ENCODE data around the gene RHOG.

RHOG gene

GRCh38 chr11:3853899-3854659 lies 13.3 kb upstream of the RHOG start:
- DNase-seq (ENCODE audit: insufficient read length, low spot score) = no peak
- FAIRE-seq = peak; percentile 93
- peak; percentile 66 for TF ChIP-seq POU2F2 (IDR thresholded peaks at IDR 0.05; ENCODE audit: low read depth, low read length)
- peak; percentile 92 for TF ChIP-seq SPI1 (IDR thresholded peaks at IDR 0.05; ENCODE audit: low read depth, low read length)
- no peak for TF ChIP-seq PAX5 (IDR thresholded peaks at IDR 0.05; ENCODE audit: insufficient read depth, low read length, severe bottlenecking)
- peak; percentile 73 for TF ChIP-seq TAF1 (IDR thresholded peaks at IDR 0.05; ENCODE audit: low read depth, low read length)
- TF ChIP-seq POLR2A (IDR thresholded peaks at IDR 0.05; ENCODE audit: low read depth, low read length) = peak; percentile 78
- peak; percentile 79 for TF ChIP-seq POLR2AphosphoS5 (IDR thresholded peaks at IDR 0.05; ENCODE audit: low read depth, low read length)

DNA sequence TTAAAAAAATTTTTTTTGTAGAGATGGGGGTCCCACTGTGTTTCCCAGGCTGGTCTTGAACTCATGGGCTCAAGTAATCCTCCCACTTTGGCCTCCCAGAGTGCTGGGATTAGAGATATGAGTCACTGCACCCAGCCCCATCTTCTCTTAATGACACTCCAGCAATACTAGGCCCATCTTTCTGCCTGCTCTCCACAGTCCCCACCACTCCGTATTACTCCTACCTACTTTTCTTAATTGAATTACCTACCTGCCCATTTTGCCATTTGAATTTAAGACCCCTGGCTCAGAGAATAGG lies 12.7 kb upstream of the RHOG start:
- DNase-seq (ENCODE audit: insufficient read length, low spot score) (no peak), FAIRE-seq (peak; percentile 50)
- no peak for TF ChIP-seq POLR2A (IDR thresholded peaks at IDR 0.05; ENCODE audit: low read depth, low read length)
- TF ChIP-seq POU2F2 (IDR thresholded peaks at IDR 0.05; ENCODE audit: low read depth, low read length) = no peak
- no peak for TF ChIP-seq POLR2AphosphoS5 (IDR thresholded peaks at IDR 0.05; ENCODE audit: low read depth, low read length)
- no peak for TF ChIP-seq SPI1 (IDR thresholded peaks at IDR 0.05; ENCODE audit: low read depth, low read length)
- TF ChIP-seq TAF1 (IDR thresholded peaks at IDR 0.05; ENCODE audit: low read depth, low read length) = no peak
- TF ChIP-seq PAX5 (IDR thresholded peaks at IDR 0.05; ENCODE audit: insufficient read depth, low read length, severe bottlenecking) = no peak

- TF ChIP-seq POLR2AphosphoS5 (IDR thresholded peaks at IDR 0.05; ENCODE audit: low read depth, low read length) (no peak), SPI1 (IDR thresholded peaks at IDR 0.05; ENCODE audit: low read depth, low read length) (no peak), POLR2A (IDR thresholded peaks at IDR 0.05; ENCODE audit: low read depth, low read length) (no peak), PAX5 (IDR thresholded peaks at IDR 0.05; ENCODE audit: insufficient read depth, low read length, severe bottlenecking) (no peak), POU2F2 (IDR thresholded peaks at IDR 0.05; ENCODE audit: low read depth, low read length) (no peak), TAF1 (IDR thresholded peaks at IDR 0.05; ENCODE audit: low read depth, low read length) (no peak)
- FAIRE-seq (peak; percentile 64), DNase-seq (ENCODE audit: insufficient read length, low spot score) (no peak)
Measured at GRCh38 chr11:3849297-3849874, 8.6 kb upstream of the RHOG start.

- DNase-seq (ENCODE audit: insufficient read length, low spot score) (no peak), FAIRE-seq (no peak)
- TF ChIP-seq POLR2AphosphoS5 (IDR thresholded peaks at IDR 0.05; ENCODE audit: low read depth, low read length) (no peak), POU2F2 (IDR thresholded peaks at IDR 0.05; ENCODE audit: low read depth, low read length) (no peak), SPI1 (IDR thresholded peaks at IDR 0.05; ENCODE audit: low read depth, low read length) (no peak), PAX5 (IDR thresholded peaks at IDR 0.05; ENCODE audit: insufficient read depth, low read length, severe bottlenecking) (no peak), TAF1 (IDR thresholded peaks at IDR 0.05; ENCODE audit: low read depth, low read length) (no peak), POLR2A (IDR thresholded peaks at IDR 0.05; ENCODE audit: low read depth, low read length) (no peak)
Measured at GRCh38 chr11:3845670-3846069, 4.9 kb upstream of the RHOG start.

DNA sequence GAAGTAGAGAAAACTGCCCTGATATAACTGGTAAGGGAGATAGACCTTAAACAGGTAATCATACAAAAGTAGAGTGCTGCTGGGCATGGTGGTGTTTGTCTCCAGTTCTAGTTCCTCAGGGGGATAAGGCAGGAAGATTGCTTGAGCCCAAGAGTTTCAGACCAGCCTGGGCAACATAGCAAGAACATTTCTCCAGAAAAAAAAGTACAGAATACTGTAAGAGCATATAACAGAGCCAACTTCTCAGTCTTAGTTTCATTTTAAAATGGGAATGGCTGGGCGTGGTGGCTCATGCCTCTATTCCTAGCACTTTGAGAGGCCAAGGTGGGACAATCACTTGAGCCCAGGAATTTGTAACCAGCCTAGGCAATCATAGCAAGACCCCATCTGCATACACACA lies 4.5 kb upstream of the RHOG start:
- DNase-seq (ENCODE audit: insufficient read length, low spot score) (no peak), FAIRE-seq (no peak)

GRCh38 chr11:3843326-3843725 lies 2.6 kb upstream of the RHOG start:
- DNase-seq (ENCODE audit: insufficient read length, low spot score) = no peak
- no peak for FAIRE-seq
- TF ChIP-seq POLR2AphosphoS5 (IDR thresholded peaks at IDR 0.05; ENCODE audit: low read depth, low read length) = no peak
- TF ChIP-seq TAF1 (IDR thresholded peaks at IDR 0.05; ENCODE audit: low read depth, low read length) = no peak
- no peak for TF ChIP-seq POLR2A (IDR thresholded peaks at IDR 0.05; ENCODE audit: low read depth, low read length)
- TF ChIP-seq POU2F2 (IDR thresholded peaks at IDR 0.05; ENCODE audit: low read depth, low read length) = no peak

More for the DNA sequence above, 4.5 kb upstream of the RHOG start:
- TF ChIP-seq POLR2AphosphoS5 (IDR thresholded peaks at IDR 0.05; ENCODE audit: low read depth, low read length) (no peak), TAF1 (IDR thresholded peaks at IDR 0.05; ENCODE audit: low read depth, low read length) (no peak), POLR2A (IDR thresholded peaks at IDR 0.05; ENCODE audit: low read depth, low read length) (no peak), SPI1 (IDR thresholded peaks at IDR 0.05; ENCODE audit: low read depth, low read length) (no peak), POU2F2 (IDR thresholded peaks at IDR 0.05; ENCODE audit: low read depth, low read length) (no peak), PAX5 (IDR thresholded peaks at IDR 0.05; ENCODE audit: insufficient read depth, low read length, severe bottlenecking) (no peak)

- FAIRE-seq (peak; percentile 52), DNase-seq (ENCODE audit: insufficient read length, low spot score) (peak; percentile 66)
- TF ChIP-seq SPI1 (IDR thresholded peaks at IDR 0.05; ENCODE audit: low read depth, low read length) = no peak
- TF ChIP-seq POLR2A (IDR thresholded peaks at IDR 0.05; ENCODE audit: low read depth, low read length) = no peak
- TF ChIP-seq POU2F2 (IDR thresholded peaks at IDR 0.05; ENCODE audit: low read depth, low read length) = no peak
- TF ChIP-seq PAX5 (IDR thresholded peaks at IDR 0.05; ENCODE audit: insufficient read depth, low read length, severe bottlenecking) = no peak
- no peak for TF ChIP-seq POLR2AphosphoS5 (IDR thresholded peaks at IDR 0.05; ENCODE audit: low read depth, low read length)
- no peak for TF ChIP-seq TAF1 (IDR thresholded peaks at IDR 0.05; ENCODE audit: low read depth, low read length)
Measured at GRCh38 chr11:3841426-3842350, 929 bp upstream of the RHOG start.

DNA sequence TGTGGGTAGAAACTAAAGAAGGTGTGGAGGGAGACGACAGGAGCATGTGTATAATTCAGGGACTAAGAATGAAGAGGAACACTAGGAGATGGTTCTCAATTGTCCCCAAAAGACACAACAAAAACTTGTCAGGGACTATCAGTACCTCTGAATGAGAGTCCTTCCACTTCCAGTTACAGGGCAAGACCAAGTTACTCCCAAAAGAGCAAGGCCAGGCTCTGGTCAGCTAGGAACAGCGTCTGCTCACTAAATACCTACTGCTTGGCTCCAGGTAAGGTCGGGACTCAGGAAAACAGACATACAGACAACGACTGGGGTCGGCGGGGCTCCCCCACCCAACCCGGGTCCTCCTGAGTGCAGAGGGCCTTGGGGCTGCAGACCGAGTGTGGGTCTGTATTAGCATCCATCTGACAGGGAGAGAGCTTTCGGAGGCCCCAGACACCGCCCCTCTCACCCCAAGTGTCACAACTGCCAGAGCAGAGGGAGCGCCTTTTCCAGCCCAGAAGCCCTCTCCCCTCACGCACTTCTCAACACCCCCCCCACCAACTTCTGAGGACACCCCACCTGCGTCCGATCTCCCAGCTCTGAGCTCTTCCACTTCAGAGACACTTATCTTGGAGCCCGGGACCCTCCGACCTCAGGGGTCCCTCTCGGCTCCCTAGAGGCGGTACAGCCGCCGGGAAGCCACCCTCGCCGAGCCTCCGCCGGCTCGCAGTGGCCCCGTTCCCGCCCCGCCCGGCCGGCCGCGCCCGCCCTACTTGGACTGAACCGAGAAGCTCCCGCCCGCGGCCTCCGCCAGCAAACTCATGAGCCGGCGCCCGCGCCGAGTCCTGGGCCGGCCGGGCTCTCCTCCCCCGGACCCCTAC lies 522 bp downstream of the RHOG start:
- FAIRE-seq (no peak), DNase-seq (ENCODE audit: insufficient read length, low spot score) (no peak)
- TF ChIP-seq PAX5 (IDR thresholded peaks at IDR 0.05; ENCODE audit: insufficient read depth, low read length, severe bottlenecking) (no peak), SPI1 (IDR thresholded peaks at IDR 0.05; ENCODE audit: low read depth, low read length) (no peak), TAF1 (IDR thresholded peaks at IDR 0.05; ENCODE audit: low read depth, low read length) (no peak), POLR2AphosphoS5 (IDR thresholded peaks at IDR 0.05; ENCODE audit: low read depth, low read length) (no peak), POU2F2 (IDR thresholded peaks at IDR 0.05; ENCODE audit: low read depth, low read length) (no peak), POLR2A (IDR thresholded peaks at IDR 0.05; ENCODE audit: low read depth, low read length) (no peak)

Measured in GM12891 (cell line).